HEK293T (cell line): ENCODE results near the gene AP2A1.
"Not testable (repeated sequence)": the region's sequence is repeated elsewhere in the genome, so short reads cannot be mapped to it uniquely, and the experiment has no call there.

Source experiments
- CTCF ChIA-PET: fragments of 350-600 bp; formaldehyde crosslinking; extraction: SDS; loops from one replicate; lab custom pipeline; 2021; ENCODE audit warnings: antibody characterized with exemption, inconsistent platforms; lab: Yijun Ruan, JAX
- POLR2A ChIA-PET: fragments of 350-600 bp; formaldehyde crosslinking; extraction: SDS; loops from one replicate; lab custom pipeline; 2020; ENCODE audit warnings: antibody characterized with exemption, inconsistent platforms; lab: Yijun Ruan, JAX
- DNase-seq: peaks from one replicate; pipeline ENCODE4 v3.0.0; 2012; ENCODE audit warnings: mixed read lengths; ENCODE audit errors: extremely low spot score
- ARNT ChIP-seq: fragments of 450-650 bp; IDR thresholded peaks from 2 replicates; pipeline ENCODE4 v1.6.1; 2017; ENCODE audit warnings: mild to moderate bottlenecking
- BHLHE40 ChIP-seq: fragments of 450-650 bp; IDR thresholded peaks from 2 replicates; pipeline ENCODE4 v1.6.1; 2016; ENCODE audit warnings: mild to moderate bottlenecking, moderate library complexity, borderline replicate concordance
- CTBP1 ChIP-seq: fragments of 450-650 bp; IDR thresholded peaks from 2 replicates; pipeline ENCODE4 v1.6.1; 2016; ENCODE audit warnings: borderline replicate concordance
- ELF4 ChIP-seq: fragments of 450-650 bp; IDR thresholded peaks from 2 replicates; pipeline ENCODE4 v1.6.1; 2017; ENCODE audit warnings: antibody characterized with exemption
- FOXA1 ChIP-seq: fragments of 450-650 bp; IDR thresholded peaks from 2 replicates; pipeline ENCODE4 v1.6.1; 2016; ENCODE audit warnings: mild to moderate bottlenecking
- FOXK2 ChIP-seq: fragments of 450-650 bp; IDR thresholded peaks from 2 replicates; pipeline ENCODE4 v1.6.1; 2016; ENCODE audit warnings: mild to moderate bottlenecking
- FOXM1 ChIP-seq: fragments of 450-650 bp; IDR thresholded peaks from 2 replicates; pipeline ENCODE4 v1.6.1; 2017; ENCODE audit warnings: mild to moderate bottlenecking, borderline replicate concordance
- HDGF ChIP-seq: fragments of 450-650 bp; IDR thresholded peaks from 2 replicates; pipeline ENCODE4 v1.6.1; 2017; ENCODE audit warnings: antibody characterized with exemption, borderline replicate concordance
- L3MBTL2 ChIP-seq: fragments of 450-650 bp; conservative IDR thresholded peaks from 2 replicates; pipeline ENCODE4 v1.6.1; 2016; ENCODE audit warnings: mild to moderate bottlenecking
- LEF1 ChIP-seq: fragments of 450-650 bp; IDR thresholded peaks from 2 replicates; pipeline ENCODE4 v1.6.1; 2017; ENCODE audit warnings: mild to moderate bottlenecking, borderline replicate concordance
- NFRKB ChIP-seq: fragments of 450-650 bp; IDR thresholded peaks from 2 replicates; pipeline ENCODE4 v1.6.1; 2016; ENCODE audit warnings: mild to moderate bottlenecking, moderate library complexity
- PKNOX1 ChIP-seq: fragments of 450-650 bp; IDR thresholded peaks from 2 replicates; pipeline ENCODE4 v1.6.1; 2016
- SP1 ChIP-seq: fragments of 450-650 bp; IDR thresholded peaks from 2 replicates; pipeline ENCODE4 v1.6.1; 2017
- SUZ12 ChIP-seq: fragments of 450-650 bp; IDR thresholded peaks from 2 replicates; pipeline ENCODE4 v1.6.1; 2016; ENCODE audit warnings: mild to moderate bottlenecking
- TARDBP ChIP-seq: fragments of 450-650 bp; IDR thresholded peaks from 2 replicates; pipeline ENCODE4 v1.6.1; 2016
- ZNF384 ChIP-seq: fragments of 450-650 bp; IDR thresholded peaks from 2 replicates; pipeline ENCODE4 v1.6.1; 2016

The AP2A1 gene

GRCh38 chr19:49766930-49767299, at the start of gene AP2A1:
Gene AP2A1 (plus strand): TSS chr19:49767001. CDS start chr19:49767134, 133 bp downstream.
- DNase-seq, result no peak
- TF ChIP-seq CTBP1 (no peak), ZNF384 (no peak), L3MBTL2 (no peak), FOXM1 (no peak), ELF4 (no peak), NFRKB (no peak)
- CTCF ChIA-PET, result no interaction called here
- POLR2A ChIA-PET, result interaction anchor here (0.6 to 1.9 kb wide), 10 partner anchors 10 to 102 kb away, joined by 3 to 5 read pairs (median 4); partner anchors contain the start of genes FUZ and PTOV1

DNA sequence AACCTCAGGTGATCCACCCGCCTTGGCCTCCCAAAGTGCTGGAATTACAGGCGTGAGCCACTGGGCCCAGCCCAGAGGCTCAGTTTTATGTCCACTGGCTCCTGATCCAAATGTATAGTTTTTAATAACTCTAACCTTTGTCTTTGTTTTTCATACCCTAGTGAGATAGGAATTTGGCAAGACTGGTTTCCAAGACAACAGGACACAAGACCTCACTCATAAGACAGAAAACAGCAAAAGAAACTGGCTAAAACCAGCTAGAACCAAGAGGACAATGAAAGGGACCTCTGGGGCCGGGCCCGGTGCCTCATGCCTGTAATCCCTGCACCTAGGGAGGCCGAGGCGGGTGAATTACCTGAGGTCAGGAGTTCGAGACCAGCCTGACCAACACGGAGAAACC, 48.3 kb upstream of the AP2A1 start:
- ChIA-PET POLR2A (interaction anchor here (0.6 to 3.1 kb wide), 7 partner anchors 12 to 138 kb away, joined by 3 to 20 read pairs (median 5); partner anchors contain the start of genes FUZ, NOSIP, PRMT1 and PRRG2), CTCF (interaction anchor here (0.9 kb wide), 1 partner anchor 15 kb away, joined by 3 read pairs; no protein-coding TSS in a partner anchor)
- no peak for DNase-seq
- no peak for TF ChIP-seq FOXA1
- no peak for TF ChIP-seq LEF1
- no peak for TF ChIP-seq CTBP1
- TF ChIP-seq FOXK2, result no peak
- TF ChIP-seq TARDBP, result no peak

DNA sequence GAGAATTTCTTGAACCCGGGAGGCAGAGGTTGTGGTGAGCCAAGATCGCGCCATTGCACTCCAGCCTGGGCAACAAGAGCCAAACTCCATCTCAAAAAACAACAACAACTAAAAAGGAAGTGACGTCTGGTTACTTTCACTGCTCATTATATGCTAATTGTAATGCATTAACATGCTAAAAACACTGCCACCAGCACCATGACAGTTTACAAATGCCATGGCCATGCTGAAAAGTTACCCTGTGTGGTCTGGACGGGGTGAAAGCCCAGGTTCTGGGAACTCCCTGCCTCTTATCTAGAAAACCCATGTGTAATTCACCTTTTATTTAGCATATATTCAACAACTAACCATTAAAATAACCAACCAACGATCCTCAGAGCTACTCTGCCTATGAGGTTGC, 47.8 kb upstream of the AP2A1 start:
- TF ChIP-seq PKNOX1 (no peak), HDGF (no peak), SP1 (no peak), FOXA1 (no peak), TARDBP (no peak), LEF1 (no peak), BHLHE40 (no peak), CTBP1 (no peak), SUZ12 (no peak), ARNT (no peak), ELF4 (no peak), FOXM1 (no peak), L3MBTL2 (no peak), ZNF384 (no peak), NFRKB (no peak), FOXK2 (no peak)
- POLR2A ChIA-PET, result interaction anchor here (3.1 kb wide), 1 partner anchor 43 kb away, joined by 20 read pairs; the partner anchor contains the start of gene PRMT1
- CTCF ChIA-PET, result no interaction called here
- no peak for DNase-seq

DNA sequence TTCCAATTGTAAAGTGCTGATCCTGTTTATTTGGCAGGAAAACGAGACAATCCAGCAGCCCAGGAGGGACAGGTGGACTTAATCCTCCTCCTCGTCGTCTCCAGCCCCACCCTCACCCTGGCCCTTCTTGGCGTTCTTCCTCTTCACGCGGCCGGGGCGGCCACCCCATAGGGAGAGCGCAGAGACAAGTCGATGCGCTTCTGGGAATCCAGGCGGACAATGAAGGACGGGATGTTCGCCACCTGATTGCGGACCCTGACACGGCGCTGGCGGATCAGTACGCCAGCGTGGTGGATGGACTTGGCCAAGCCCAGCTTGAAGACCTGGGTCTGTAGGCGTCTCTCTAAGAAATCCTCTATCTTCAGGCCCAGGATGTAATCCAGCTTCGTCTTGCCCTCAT, 47.4 kb upstream of the AP2A1 start:
- CTCF ChIA-PET, DNase-seq: not testable (repeated sequence)
- POLR2A ChIA-PET, result interaction anchor here (3.1 kb wide), 1 partner anchor 44 kb away, joined by 20 read pairs; the partner anchor contains the start of gene PRMT1

DNA sequence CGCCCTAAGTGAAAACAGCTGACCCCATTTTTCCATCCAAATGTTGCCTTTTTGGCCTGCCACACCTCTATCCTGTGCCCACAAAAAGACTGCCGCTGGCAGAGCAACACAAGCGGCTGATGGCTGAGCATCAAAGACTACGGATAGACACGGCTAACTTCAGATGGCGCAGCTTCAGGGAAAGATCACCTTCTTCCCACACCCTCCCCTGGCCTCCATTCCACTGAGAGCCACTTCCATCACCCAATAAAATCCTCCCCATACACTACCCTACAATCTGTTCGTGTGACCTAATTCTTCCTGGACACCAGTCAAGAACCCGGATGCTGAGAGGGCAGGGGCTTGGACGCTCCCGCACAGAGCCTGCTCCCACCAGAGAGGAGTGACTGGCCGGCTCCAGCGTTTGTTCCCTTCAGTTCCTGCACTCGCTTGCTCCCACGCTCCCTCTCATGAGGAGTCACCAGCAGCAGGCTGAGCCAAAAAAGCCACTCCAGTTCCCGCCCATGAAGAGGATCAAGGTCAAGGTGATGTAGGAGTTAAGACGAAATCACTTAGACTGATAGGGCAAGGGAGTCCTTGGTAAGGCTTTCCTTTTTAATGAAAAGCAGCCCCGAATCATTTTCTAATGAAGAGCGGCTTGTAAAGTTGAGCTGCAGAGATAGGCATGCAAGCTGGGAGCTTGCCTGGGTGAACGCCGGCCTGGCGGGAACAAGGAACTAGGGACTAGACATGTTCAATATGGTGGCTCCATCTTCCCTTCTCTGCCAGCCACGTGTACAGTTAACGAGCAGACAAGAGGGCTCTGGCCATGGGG, 39.4 kb upstream of the AP2A1 start:
- no peak for DNase-seq
- ChIA-PET CTCF (interaction anchor here (1.1 kb wide), 1 partner anchor 10 kb away, joined by 6 read pairs; no protein-coding TSS in a partner anchor), POLR2A (interaction anchor here (1.7 kb wide), 1 partner anchor 10 kb away, joined by 6 read pairs; no protein-coding TSS in a partner anchor)
- TF ChIP-seq TARDBP (no peak), ELF4 (no peak), ZNF384 (no peak), NFRKB (no peak), PKNOX1 (no peak), BHLHE40 (no peak), FOXM1 (no peak), HDGF (no peak), CTBP1 (no peak), SP1 (no peak), SUZ12 (no peak), LEF1 (no peak), L3MBTL2 (no peak)

DNA sequence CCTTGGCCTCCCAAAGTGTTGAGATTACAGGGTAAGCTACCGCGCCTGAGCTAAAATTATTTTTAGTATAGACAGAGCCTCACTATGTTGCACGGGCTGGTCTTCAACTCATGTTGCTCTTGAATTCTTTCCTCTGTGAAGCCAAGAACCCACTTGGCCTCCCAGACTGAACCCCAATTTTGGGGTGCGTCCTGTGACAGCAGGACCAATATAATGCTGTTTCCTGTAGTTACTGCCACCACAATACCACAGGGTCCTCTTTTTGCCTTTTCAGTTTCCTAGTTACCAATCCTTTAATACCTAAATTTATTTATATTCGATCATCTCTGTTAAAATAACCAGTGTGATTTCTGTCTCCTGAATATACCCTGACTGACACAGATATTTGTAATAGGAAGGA, 36.6 kb upstream of the AP2A1 start:
- no peak for DNase-seq
- TF ChIP-seq LEF1 (no peak), FOXK2 (no peak), ELF4 (no peak), L3MBTL2 (no peak), FOXA1 (no peak), CTBP1 (no peak), SP1 (no peak), TARDBP (no peak), ZNF384 (no peak), SUZ12 (no peak), HDGF (no peak), NFRKB (no peak), ARNT (no peak), BHLHE40 (no peak), PKNOX1 (no peak), FOXM1 (no peak)
- POLR2A ChIA-PET, result interaction anchor here (0.8 to 1.8 kb wide), 2 partner anchors 9 to 12 kb away, joined by 3 to 5 read pairs; no protein-coding TSS in a partner anchor
- CTCF ChIA-PET, result no interaction called here
